HEK293 (cell line): ENCODE measurements around the gene S100A10.

ENCODE experiments used
- HOXC10 ChIP-seq: sonication (generic); formaldehyde crosslinking; IDR thresholded peaks from 2 replicates; pipeline ENCODE4 v1.8.1; 2023; ENCODE audit warnings: mild to moderate bottlenecking, missing genetic modification reagents
- MZF1 ChIP-seq: fragments of 450-650 bp; formaldehyde crosslinking; IDR thresholded peaks from 2 replicates; pipeline ENCODE4 v1.5.1; 2017; ENCODE audit warnings: missing biosample characterization, missing genetic modification characterization, borderline replicate concordance
- PRDM1 ChIP-seq: fragments of 450-650 bp; formaldehyde crosslinking; IDR thresholded peaks from 2 replicates; pipeline ENCODE4; 2016; ENCODE audit warnings: missing biosample characterization, missing genetic modification characterization
- RBAK ChIP-seq: fragments of 450-650 bp; formaldehyde crosslinking; IDR thresholded peaks from 2 replicates; pipeline ENCODE4 v1.5.1; 2016; ENCODE audit warnings: missing biosample characterization, missing genetic modification characterization
- SP2 ChIP-seq: fragments of 450-650 bp; formaldehyde crosslinking; IDR thresholded peaks from 2 replicates; pipeline ENCODE4 v1.5.1; 2016; ENCODE audit warnings: missing biosample characterization, missing genetic modification characterization
- SP7 ChIP-seq: fragments of 450-650 bp; formaldehyde crosslinking; IDR thresholded peaks from 2 replicates; pipeline ENCODE4 v1.5.1; 2016; ENCODE audit warnings: missing biosample characterization, missing genetic modification characterization
- YY2 ChIP-seq: fragments of 450-650 bp; formaldehyde crosslinking; IDR thresholded peaks from 2 replicates; pipeline ENCODE4 v1.5.1; 2016; ENCODE audit warnings: missing biosample characterization, missing genetic modification characterization
- ZBTB7A ChIP-seq: fragments of 450-650 bp; formaldehyde crosslinking; IDR thresholded peaks from 2 replicates; pipeline ENCODE4 v1.5.1; 2016; ENCODE audit warnings: low read depth, missing biosample characterization, missing genetic modification characterization
- ZIC2 ChIP-seq: fragments of 450-650 bp; formaldehyde crosslinking; IDR thresholded peaks from 2 replicates; pipeline ENCODE4 v1.5.1; 2016; ENCODE audit warnings: missing biosample characterization, missing genetic modification characterization
- ZNF112 ChIP-seq: fragments of 450-650 bp; formaldehyde crosslinking; IDR thresholded peaks from 2 replicates; pipeline ENCODE4 v1.5.0; 2017; ENCODE audit warnings: missing biosample characterization, missing genetic modification characterization
- ZNF169 ChIP-seq: fragments of 450-650 bp; formaldehyde crosslinking; IDR thresholded peaks from 2 replicates; pipeline ENCODE4 v1.5.1; 2016; ENCODE audit warnings: missing biosample characterization, missing genetic modification characterization
- ZNF19 ChIP-seq: fragments of 450-650 bp; formaldehyde crosslinking; IDR thresholded peaks from 2 replicates; pipeline ENCODE4; 2016; ENCODE audit warnings: missing biosample characterization, missing genetic modification characterization, low read depth
- ZNF394 ChIP-seq: fragments of 450-650 bp; formaldehyde crosslinking; IDR thresholded peaks from 2 replicates; pipeline ENCODE4 v1.5.1; 2016; ENCODE audit warnings: missing biosample characterization, missing genetic modification characterization, mild to moderate bottlenecking, moderate library complexity, borderline replicate concordance
- ZNF501 ChIP-seq: fragments of 450-650 bp; formaldehyde crosslinking; IDR thresholded peaks from 2 replicates; pipeline ENCODE4 v1.5.1; 2016; ENCODE audit warnings: missing biosample characterization, missing genetic modification characterization
- ZNF560 ChIP-seq: fragments of 450-650 bp; formaldehyde crosslinking; IDR thresholded peaks from 2 replicates; pipeline ENCODE4 v1.5.1; 2017; ENCODE audit warnings: missing biosample characterization, missing genetic modification characterization, borderline replicate concordance
- ZNF600 ChIP-seq: fragments of 450-650 bp; formaldehyde crosslinking; IDR thresholded peaks from 2 replicates; pipeline ENCODE4 v1.5.1; 2016; ENCODE audit warnings: missing biosample characterization, missing genetic modification characterization
- ZNF626 ChIP-seq: fragments of 450-650 bp; sonication (Bioruptor Pico); formaldehyde crosslinking; IDR thresholded peaks from 2 replicates; pipeline ENCODE4 v1.5.1; 2018; ENCODE audit warnings: missing biosample characterization, missing genetic modification characterization, inconsistent platforms
- ZNF664 ChIP-seq: fragments of 450-650 bp; formaldehyde crosslinking; IDR thresholded peaks from 2 replicates; pipeline ENCODE4 v1.5.1; 2016; ENCODE audit warnings: missing biosample characterization, missing genetic modification characterization
- ZNF768 ChIP-seq: fragments of 450-650 bp; formaldehyde crosslinking; IDR thresholded peaks from 2 replicates; pipeline ENCODE4 v1.5.1; 2018; ENCODE audit warnings: missing biosample characterization, mild to moderate bottlenecking, missing genetic modification characterization
- ZSCAN23 ChIP-seq: fragments of 450-650 bp; formaldehyde crosslinking; IDR thresholded peaks from 2 replicates; pipeline ENCODE4 v1.5.1; 2016; ENCODE audit warnings: missing biosample characterization, missing genetic modification characterization
- ZSCAN30 ChIP-seq: fragments of 450-650 bp; IDR thresholded peaks from 2 replicates; pipeline ENCODE4 v1.5.1; 2018; ENCODE audit warnings: missing biosample characterization, mild to moderate bottlenecking, missing genetic modification characterization, moderate library complexity
- TF ChIP-seq, protein P1 (sequence below): fragments of 450-650 bp; formaldehyde crosslinking; IDR thresholded peaks from 2 replicates; pipeline ENCODE4 v1.5.1; 2016; ENCODE audit warnings: missing biosample characterization, missing genetic modification characterization
- TF ChIP-seq, protein P2 (sequence below): fragments of 450-650 bp; formaldehyde crosslinking; IDR thresholded peaks from 2 replicates; pipeline ENCODE4 v1.5.1; 2016; ENCODE audit warnings: missing biosample characterization, missing genetic modification characterization
- TF ChIP-seq, protein P3 (sequence below): fragments of 450-650 bp; formaldehyde crosslinking; IDR thresholded peaks from 2 replicates; pipeline ENCODE4 v1.5.1; 2016; ENCODE audit warnings: missing biosample characterization, missing genetic modification characterization
- TF ChIP-seq, protein P4 (sequence below): fragments of 450-650 bp; IDR thresholded peaks from 2 replicates; pipeline ENCODE4 v1.5.1; 2018; ENCODE audit warnings: missing biosample characterization, mild to moderate bottlenecking, missing genetic modification characterization
- TF ChIP-seq, protein P5 (sequence below): fragments of 450-650 bp; formaldehyde crosslinking; IDR thresholded peaks from 2 replicates; pipeline ENCODE4 v1.5.1; 2016; ENCODE audit warnings: missing biosample characterization, missing genetic modification characterization
- TF ChIP-seq, protein P6 (sequence below): fragments of 450-650 bp; formaldehyde crosslinking; IDR thresholded peaks from 2 replicates; pipeline ENCODE4 v1.5.0; 2017; ENCODE audit warnings: missing biosample characterization, missing genetic modification characterization, borderline replicate concordance
- TF ChIP-seq, protein P7 (sequence below): fragments of 450-650 bp; formaldehyde crosslinking; IDR thresholded peaks from 2 replicates; pipeline ENCODE4 v1.5.1; 2017; ENCODE audit warnings: missing biosample characterization, missing genetic modification characterization

The S100A10 gene

DNA sequence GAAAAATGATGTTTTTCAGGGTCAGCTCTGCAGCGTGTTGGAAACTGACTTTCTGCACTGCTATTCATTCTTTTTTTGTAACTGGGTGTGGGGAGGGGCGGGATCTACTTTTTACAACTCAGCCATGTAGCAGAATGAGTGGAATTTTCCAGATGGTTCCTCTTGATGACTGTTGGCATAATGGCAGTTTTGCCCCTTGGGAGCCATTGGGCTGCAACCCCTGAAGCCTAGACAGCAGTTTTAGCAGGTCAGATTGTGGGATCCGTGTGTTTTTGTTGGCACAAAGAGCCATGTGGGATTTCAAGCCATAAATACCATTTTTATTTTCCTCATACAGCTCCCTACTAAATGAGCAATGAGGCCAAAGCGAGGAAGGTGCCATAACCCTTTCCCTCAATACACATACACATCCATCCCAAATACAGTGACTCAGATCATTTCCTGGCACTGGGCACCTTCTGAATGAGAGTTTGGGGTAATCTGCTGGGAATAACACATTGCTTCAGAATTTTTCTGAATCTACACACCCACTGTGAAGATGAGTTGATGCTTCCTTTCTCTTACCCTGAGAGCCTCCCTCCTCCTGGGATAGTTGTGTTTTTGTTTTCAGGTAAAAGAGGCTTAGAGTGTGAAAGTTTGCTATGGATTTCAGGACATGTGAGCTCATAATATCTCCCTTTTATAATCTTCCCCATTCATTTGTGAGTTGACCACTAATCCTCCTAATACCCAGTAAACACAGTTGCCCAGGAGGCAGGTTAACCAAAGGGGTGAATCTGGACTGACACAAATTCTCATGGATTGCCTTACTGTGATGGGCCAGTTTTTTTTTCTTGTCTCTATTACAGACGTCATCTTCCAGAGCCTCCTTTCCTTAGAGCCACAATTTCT lies 13.1 kb downstream of the S100A10 start (continued):
- TF ChIP-seq, protein P1, sequence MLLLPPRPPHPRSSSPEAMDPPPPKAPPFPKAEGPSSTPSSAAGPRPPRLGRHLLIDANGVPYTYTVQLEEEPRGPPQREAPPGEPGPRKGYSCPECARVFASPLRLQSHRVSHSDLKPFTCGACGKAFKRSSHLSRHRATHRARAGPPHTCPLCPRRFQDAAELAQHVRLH (tag by site-specific recombination) = peak; percentile 71; the same call in 1 of the 2 replicates
- TF ChIP-seq PRDM1 (tag by site-specific recombination) (peak; percentile 23; the same call in 1 of the 2 replicates), ZIC2 (no peak), YY2 (tag by site-specific recombination) (peak; percentile 20; the same call in 1 of the 2 replicates), ZNF19 (tag by site-specific recombination) (no peak), HOXC10 (CRISPR knock-in tag) (no peak), ZNF501 (tag by site-specific recombination) (no peak), ZNF600 (tag by site-specific recombination) (peak; percentile 81), RBAK (tag by site-specific recombination) (no peak), ZNF768 (tag by site-specific recombination) (no peak), ZNF169 (tag by site-specific recombination) (no peak), ZNF560 (tag by site-specific recombination) (no peak), SP2 (no peak), ZNF112 (tag by site-specific recombination) (no peak), MZF1 (tag by site-specific recombination) (peak; percentile 90), SP7 (peak; percentile 51), ZNF664 (tag by site-specific recombination) (0 out of 2 replicates have a peak, but pooled peaks have one; percentile 29), ZBTB7A (tag by site-specific recombination) (no peak), ZNF626 (no peak), ZSCAN23 (no peak), ZSCAN30 (tag by site-specific recombination) (peak; percentile 47; the same call in 1 of the 2 replicates), ZNF394 (tag by site-specific recombination) (no peak)
- TF ChIP-seq, protein P2, sequence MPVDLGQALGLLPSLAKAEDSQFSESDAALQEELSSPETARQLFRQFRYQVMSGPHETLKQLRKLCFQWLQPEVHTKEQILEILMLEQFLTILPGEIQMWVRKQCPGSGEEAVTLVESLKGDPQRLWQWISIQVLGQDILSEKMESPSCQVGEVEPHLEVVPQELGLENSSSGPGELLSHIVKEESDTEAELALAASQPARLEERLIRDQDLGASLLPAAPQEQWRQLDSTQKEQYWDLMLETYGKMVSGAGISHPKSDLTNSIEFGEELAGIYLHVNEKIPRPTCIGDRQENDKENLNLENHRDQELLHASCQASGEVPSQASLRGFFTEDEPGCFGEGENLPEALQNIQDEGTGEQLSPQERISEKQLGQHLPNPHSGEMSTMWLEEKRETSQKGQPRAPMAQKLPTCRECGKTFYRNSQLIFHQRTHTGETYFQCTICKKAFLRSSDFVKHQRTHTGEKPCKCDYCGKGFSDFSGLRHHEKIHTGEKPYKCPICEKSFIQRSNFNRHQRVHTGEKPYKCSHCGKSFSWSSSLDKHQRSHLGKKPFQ = peak; percentile 83
- TF ChIP-seq, protein P3, sequence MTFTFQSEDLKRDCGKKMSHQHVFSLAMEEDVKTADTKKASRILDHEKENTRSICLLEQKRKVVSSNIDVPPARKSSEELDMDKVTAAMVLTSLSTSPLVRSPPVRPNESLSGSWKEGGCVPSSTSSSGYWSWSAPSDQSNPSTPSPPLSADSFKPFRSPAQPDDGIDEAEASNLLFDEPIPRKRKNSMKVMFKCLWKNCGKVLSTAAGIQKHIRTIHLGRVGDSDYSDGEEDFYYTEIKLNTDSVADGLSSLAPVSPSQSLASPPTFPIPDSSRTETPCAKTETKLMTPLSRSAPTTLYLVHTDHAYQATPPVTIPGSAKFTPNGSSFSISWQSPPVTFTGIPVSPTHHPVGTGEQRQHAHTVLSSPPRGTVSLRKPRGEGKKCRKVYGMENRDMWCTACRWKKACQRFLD (tag by site-specific recombination) = no peak
- TF ChIP-seq, protein P4, sequence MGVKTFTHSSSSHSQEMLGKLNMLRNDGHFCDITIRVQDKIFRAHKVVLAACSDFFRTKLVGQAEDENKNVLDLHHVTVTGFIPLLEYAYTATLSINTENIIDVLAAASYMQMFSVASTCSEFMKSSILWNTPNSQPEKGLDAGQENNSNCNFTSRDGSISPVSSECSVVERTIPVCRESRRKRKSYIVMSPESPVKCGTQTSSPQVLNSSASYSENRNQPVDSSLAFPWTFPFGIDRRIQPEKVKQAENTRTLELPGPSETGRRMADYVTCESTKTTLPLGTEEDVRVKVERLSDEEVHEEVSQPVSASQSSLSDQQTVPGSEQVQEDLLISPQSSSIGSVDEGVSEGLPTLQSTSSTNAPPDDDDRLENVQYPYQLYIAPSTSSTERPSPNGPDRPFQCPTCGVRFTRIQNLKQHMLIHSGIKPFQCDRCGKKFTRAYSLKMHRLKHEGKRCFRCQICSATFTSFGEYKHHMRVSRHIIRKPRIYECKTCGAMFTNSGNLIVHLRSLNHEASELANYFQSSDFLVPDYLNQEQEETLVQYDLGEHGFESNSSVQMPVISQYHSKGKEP (tag by site-specific recombination) = peak; percentile 95
- TF ChIP-seq, protein P5, sequence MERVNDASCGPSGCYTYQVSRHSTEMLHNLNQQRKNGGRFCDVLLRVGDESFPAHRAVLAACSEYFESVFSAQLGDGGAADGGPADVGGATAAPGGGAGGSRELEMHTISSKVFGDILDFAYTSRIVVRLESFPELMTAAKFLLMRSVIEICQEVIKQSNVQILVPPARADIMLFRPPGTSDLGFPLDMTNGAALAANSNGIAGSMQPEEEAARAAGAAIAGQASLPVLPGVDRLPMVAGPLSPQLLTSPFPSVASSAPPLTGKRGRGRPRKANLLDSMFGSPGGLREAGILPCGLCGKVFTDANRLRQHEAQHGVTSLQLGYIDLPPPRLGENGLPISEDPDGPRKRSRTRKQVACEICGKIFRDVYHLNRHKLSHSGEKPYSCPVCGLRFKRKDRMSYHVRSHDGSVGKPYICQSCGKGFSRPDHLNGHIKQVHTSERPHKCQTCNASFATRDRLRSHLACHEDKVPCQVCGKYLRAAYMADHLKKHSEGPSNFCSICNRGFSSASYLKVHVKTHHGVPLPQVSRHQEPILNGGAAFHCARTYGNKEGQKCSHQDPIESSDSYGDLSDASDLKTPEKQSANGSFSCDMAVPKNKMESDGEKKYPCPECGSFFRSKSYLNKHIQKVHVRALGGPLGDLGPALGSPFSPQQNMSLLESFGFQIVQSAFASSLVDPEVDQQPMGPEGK (tag by site-specific recombination) = peak; percentile 42; the same call in 1 of the 2 replicates
- TF ChIP-seq, protein P6, sequence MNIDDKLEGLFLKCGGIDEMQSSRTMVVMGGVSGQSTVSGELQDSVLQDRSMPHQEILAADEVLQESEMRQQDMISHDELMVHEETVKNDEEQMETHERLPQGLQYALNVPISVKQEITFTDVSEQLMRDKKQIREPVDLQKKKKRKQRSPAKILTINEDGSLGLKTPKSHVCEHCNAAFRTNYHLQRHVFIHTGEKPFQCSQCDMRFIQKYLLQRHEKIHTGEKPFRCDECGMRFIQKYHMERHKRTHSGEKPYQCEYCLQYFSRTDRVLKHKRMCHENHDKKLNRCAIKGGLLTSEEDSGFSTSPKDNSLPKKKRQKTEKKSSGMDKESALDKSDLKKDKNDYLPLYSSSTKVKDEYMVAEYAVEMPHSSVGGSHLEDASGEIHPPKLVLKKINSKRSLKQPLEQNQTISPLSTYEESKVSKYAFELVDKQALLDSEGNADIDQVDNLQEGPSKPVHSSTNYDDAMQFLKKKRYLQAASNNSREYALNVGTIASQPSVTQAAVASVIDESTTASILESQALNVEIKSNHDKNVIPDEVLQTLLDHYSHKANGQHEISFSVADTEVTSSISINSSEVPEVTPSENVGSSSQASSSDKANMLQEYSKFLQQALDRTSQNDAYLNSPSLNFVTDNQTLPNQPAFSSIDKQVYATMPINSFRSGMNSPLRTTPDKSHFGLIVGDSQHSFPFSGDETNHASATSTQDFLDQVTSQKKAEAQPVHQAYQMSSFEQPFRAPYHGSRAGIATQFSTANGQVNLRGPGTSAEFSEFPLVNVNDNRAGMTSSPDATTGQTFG (tag by site-specific recombination) = no peak
- TF ChIP-seq, protein P7, sequence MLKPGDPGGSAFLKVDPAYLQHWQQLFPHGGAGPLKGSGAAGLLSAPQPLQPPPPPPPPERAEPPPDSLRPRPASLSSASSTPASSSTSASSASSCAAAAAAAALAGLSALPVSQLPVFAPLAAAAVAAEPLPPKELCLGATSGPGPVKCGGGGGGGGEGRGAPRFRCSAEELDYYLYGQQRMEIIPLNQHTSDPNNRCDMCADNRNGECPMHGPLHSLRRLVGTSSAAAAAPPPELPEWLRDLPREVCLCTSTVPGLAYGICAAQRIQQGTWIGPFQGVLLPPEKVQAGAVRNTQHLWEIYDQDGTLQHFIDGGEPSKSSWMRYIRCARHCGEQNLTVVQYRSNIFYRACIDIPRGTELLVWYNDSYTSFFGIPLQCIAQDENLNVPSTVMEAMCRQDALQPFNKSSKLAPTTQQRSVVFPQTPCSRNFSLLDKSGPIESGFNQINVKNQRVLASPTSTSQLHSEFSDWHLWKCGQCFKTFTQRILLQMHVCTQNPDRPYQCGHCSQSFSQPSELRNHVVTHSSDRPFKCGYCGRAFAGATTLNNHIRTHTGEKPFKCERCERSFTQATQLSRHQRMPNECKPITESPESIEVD (tag by site-specific recombination) = peak; percentile 95
